ENCODE results near the gene DR1.

The DR1 gene

GRCh38 chr1:93345633-93346420, at the start of gene DR1:
Gene DR1, plus strand, starts transcription at chr1:93345907. Its CDS starts 739 bp downstream, at chr1:93346646.
- peak; percentile 81 for DNase-seq (ENCODE audit: low read depth)
- no peak for TF ChIP-seq CTCF (IDR thresholded peaks at IDR 0.05; ENCODE audit: control insufficient read depth, insufficient read depth, low read depth, low read length, missing control alignments)
- H3K4me3 ChIP-seq (ENCODE audit: control insufficient read depth, low read depth, low read length): peak within 1 kb of the TSS; percentile 85

- no peak for DNase-seq (ENCODE audit: low read depth)
- no peak for TF ChIP-seq CTCF (IDR thresholded peaks at IDR 0.05; ENCODE audit: control insufficient read depth, insufficient read depth, low read depth, low read length, missing control alignments)
- H3K4me3 ChIP-seq (ENCODE audit: control insufficient read depth, low read depth, low read length): no peak overlapping the region
These were observed 49.1 kb upstream of the DR1 start for GRCh38 chr1:93296555-93297154.

GRCh38 chr1:93301131-93301530, 44.6 kb upstream of the DR1 start:
- no peak overlapping the region for H3K4me3 ChIP-seq (ENCODE audit: control insufficient read depth, low read depth, low read length)
- TF ChIP-seq CTCF (IDR thresholded peaks at IDR 0.05; ENCODE audit: control insufficient read depth, insufficient read depth, low read depth, low read length, missing control alignments): no peak
- no peak for DNase-seq (ENCODE audit: low read depth)

GRCh38 chr1:93302078-93302477, 43.6 kb upstream of the DR1 start:
- no peak for DNase-seq (ENCODE audit: low read depth)
- no peak overlapping the region for H3K4me3 ChIP-seq (ENCODE audit: control insufficient read depth, low read depth, low read length)
- TF ChIP-seq CTCF (IDR thresholded peaks at IDR 0.05; ENCODE audit: control insufficient read depth, insufficient read depth, low read depth, low read length, missing control alignments): no peak

GRCh38 chr1:93304716-93305138, 41.0 kb upstream of the DR1 start:
- H3K4me3 ChIP-seq (ENCODE audit: control insufficient read depth, low read depth, low read length): no peak overlapping the region
- peak; percentile 78 for TF ChIP-seq CTCF (IDR thresholded peaks at IDR 0.05; ENCODE audit: control insufficient read depth, insufficient read depth, low read depth, low read length, missing control alignments)
- DNase-seq (ENCODE audit: low read depth): peak; percentile 31

GRCh38 chr1:93306920-93307319, 38.8 kb upstream of the DR1 start:
- no peak for TF ChIP-seq CTCF (IDR thresholded peaks at IDR 0.05; ENCODE audit: control insufficient read depth, insufficient read depth, low read depth, low read length, missing control alignments)
- no peak for DNase-seq (ENCODE audit: low read depth)
- no peak overlapping the region for H3K4me3 ChIP-seq (ENCODE audit: control insufficient read depth, low read depth, low read length)

Measured in AG09309 (cell line).